Measurements from ENCODE around the gene MYO1B.

MYO1B gene

GRCh38 chr2:191280834-191281756 lies 35.9 kb downstream of the MYO1B start:
- H3K27me3 ChIP-seq (ENCODE audit: control insufficient read depth in 1 of 2, insufficient read depth in 1 of 2, low read length in 2 of 2), result no peaks in the 10 kb centered on the region
- H2BK12ac ChIP-seq (ENCODE audit: low read length in 2 of 2), result no peak overlapping the region
- H3K14ac ChIP-seq (ENCODE audit: low read length in 2 of 2), result no peak overlapping the region
- H2BK120ac ChIP-seq (ENCODE audit: low read depth, low read length), result no peak overlapping the region
- H2AK5ac ChIP-seq (ENCODE audit: low read length, severe bottlenecking), result no peak overlapping the region
- no peak overlapping the region for H4K91ac ChIP-seq (ENCODE audit: low read length)
- no peak overlapping the region for H2BK15ac ChIP-seq (ENCODE audit: low read depth, poor library complexity, severe bottlenecking)
- 95% methylated on average over 12 of the region's 13 CpGs for WGBS
- no peak overlapping the region for H3K4me2 ChIP-seq (ENCODE audit: low read length, poor library complexity, severe bottlenecking)
- no peak overlapping the region for H3K27ac ChIP-seq (ENCODE audit: low read length, poor library complexity, severe bottlenecking)
- no peak overlapping the region for H3K4ac ChIP-seq (ENCODE audit: low read depth in 1 of 2, low read length in 2 of 2)
- no peak for DNase-seq
- H3K9ac ChIP-seq (ENCODE audit: low read length), result no peak overlapping the region
- H3K4me3 ChIP-seq (ENCODE audit: insufficient read depth in 1 of 2, low read depth in 1 of 2, low read length in 2 of 2), result no peak overlapping the region
- no peak overlapping the region for H2AFZ ChIP-seq (ENCODE audit: low read depth, low read length)
- H3K79me1 ChIP-seq (replicated peaks; ENCODE audit: low read length, poor library complexity, severe bottlenecking), result peaks cover 44% of the 10 kb centered on the region
- no peak overlapping the region for H2BK5ac ChIP-seq (ENCODE audit: low read depth, low read length, poor library complexity, severe bottlenecking)
- peaks cover 2% of the 10 kb centered on the region for H3K4me1 ChIP-seq (ENCODE audit: control insufficient read depth, insufficient read depth, low read depth, low read length)
- no peak overlapping the region for H4K8ac ChIP-seq (ENCODE audit: low read length)
- no peak overlapping the region for H3K23ac ChIP-seq (ENCODE audit: low read length in 2 of 2)
- peaks cover 13 to 96% of the 10 kb centered on the region in 2 experiments for H3K36me3 ChIP-seq (ENCODE audit: control insufficient read depth in 1 of 2, insufficient read depth in 2 of 2, low read depth in 1 of 2, low read length in 2 of 2)
- no peaks in the 10 kb centered on the region for H3K9me3 ChIP-seq (ENCODE audit: control insufficient read depth, low read length)
- H3K18ac ChIP-seq (ENCODE audit: low read depth in 1 of 2, low read length in 2 of 2), result no peak overlapping the region

- H3K23ac ChIP-seq (ENCODE audit: low read length in 2 of 2), result no peak overlapping the region
- H4K8ac ChIP-seq (ENCODE audit: low read length), result no peak overlapping the region
- H3K9me3 ChIP-seq (ENCODE audit: control insufficient read depth, low read length), result no peaks in the 10 kb centered on the region
- H2AFZ ChIP-seq (ENCODE audit: low read depth, low read length), result no peak overlapping the region
- H3K27me3 ChIP-seq (ENCODE audit: control insufficient read depth in 1 of 2, insufficient read depth in 1 of 2, low read length in 2 of 2), result no peaks in the 10 kb centered on the region
- H3K9ac ChIP-seq (ENCODE audit: low read length), result no peak overlapping the region
- H2AK5ac ChIP-seq (ENCODE audit: low read length, severe bottlenecking), result no peak overlapping the region
- H3K18ac ChIP-seq (ENCODE audit: low read depth in 1 of 2, low read length in 2 of 2), result no peak overlapping the region
- WGBS, result 96% methylated on average over 11 of the region's 11 CpGs
- no peak overlapping the region for H2BK15ac ChIP-seq (ENCODE audit: low read depth, poor library complexity, severe bottlenecking)
- peaks cover 2% of the 10 kb centered on the region for H3K4me1 ChIP-seq (ENCODE audit: control insufficient read depth, insufficient read depth, low read depth, low read length)
- H2BK5ac ChIP-seq (ENCODE audit: low read depth, low read length, poor library complexity, severe bottlenecking), result no peak overlapping the region
- no peak overlapping the region for H3K27ac ChIP-seq (ENCODE audit: low read length, poor library complexity, severe bottlenecking)
- peaks cover 35% of the 10 kb centered on the region for H3K79me1 ChIP-seq (replicated peaks; ENCODE audit: low read length, poor library complexity, severe bottlenecking)
- H2BK12ac ChIP-seq (ENCODE audit: low read length in 2 of 2), result no peak overlapping the region
- H4K91ac ChIP-seq (ENCODE audit: low read length), result no peak overlapping the region
- no peak overlapping the region for H3K14ac ChIP-seq (ENCODE audit: low read length in 2 of 2)
- no peak overlapping the region for H3K4me2 ChIP-seq (ENCODE audit: low read length, poor library complexity, severe bottlenecking)
- H3K36me3 ChIP-seq (ENCODE audit: control insufficient read depth in 1 of 2, insufficient read depth in 2 of 2, low read depth in 1 of 2, low read length in 2 of 2), result peaks cover 7 to 97% of the 10 kb centered on the region in 2 experiments
- no peak overlapping the region for H3K4ac ChIP-seq (ENCODE audit: low read depth in 1 of 2, low read length in 2 of 2)
- H2BK120ac ChIP-seq (ENCODE audit: low read depth, low read length), result no peak overlapping the region
- H3K4me3 ChIP-seq (ENCODE audit: insufficient read depth in 1 of 2, low read depth in 1 of 2, low read length in 2 of 2), result no peak overlapping the region
- no peak for DNase-seq
Observed at GRCh38 chr2:191285252-191285651, 40.0 kb downstream of the MYO1B start.

- Histone ChIP-seq H3K4me2 (ENCODE audit: low read length, poor library complexity, severe bottlenecking) (no peak overlapping the region), H2BK5ac (ENCODE audit: low read depth, low read length, poor library complexity, severe bottlenecking) (no peak overlapping the region), H2BK120ac (ENCODE audit: low read depth, low read length) (no peak overlapping the region), H3K4me1 (ENCODE audit: control insufficient read depth, insufficient read depth, low read depth, low read length) (peaks cover 2% of the 10 kb centered on the region), H3K27ac (ENCODE audit: low read length, poor library complexity, severe bottlenecking) (no peak overlapping the region), H4K91ac (ENCODE audit: low read length) (no peak overlapping the region), H3K27me3 (ENCODE audit: control insufficient read depth in 1 of 2, insufficient read depth in 1 of 2, low read length in 2 of 2) (no peaks in the 10 kb centered on the region), H3K18ac (ENCODE audit: low read depth in 1 of 2, low read length in 2 of 2) (no peak overlapping the region), H3K9me3 (ENCODE audit: control insufficient read depth, low read length) (no peaks in the 10 kb centered on the region), H3K4ac (ENCODE audit: low read depth in 1 of 2, low read length in 2 of 2) (no peak overlapping the region), H3K36me3 (ENCODE audit: control insufficient read depth in 1 of 2, insufficient read depth in 2 of 2, low read depth in 1 of 2, low read length in 2 of 2) (peaks cover 0 to 94% of the 10 kb centered on the region in 2 experiments), H3K4me3 (ENCODE audit: insufficient read depth in 1 of 2, low read depth in 1 of 2, low read length in 2 of 2) (no peak overlapping the region), H2AFZ (ENCODE audit: low read depth, low read length) (no peak overlapping the region), H2AK5ac (ENCODE audit: low read length, severe bottlenecking) (no peak overlapping the region), H2BK15ac (ENCODE audit: low read depth, poor library complexity, severe bottlenecking) (no peak overlapping the region), H2BK12ac (ENCODE audit: low read length in 2 of 2) (no peak overlapping the region), H4K8ac (ENCODE audit: low read length) (no peak overlapping the region), H3K79me1 (replicated peaks; ENCODE audit: low read length, poor library complexity, severe bottlenecking) (peaks cover 27% of the 10 kb centered on the region), H3K23ac (ENCODE audit: low read length in 2 of 2) (no peak overlapping the region), H3K9ac (ENCODE audit: low read length) (no peak overlapping the region), H3K14ac (ENCODE audit: low read length in 2 of 2) (no peak overlapping the region)
- WGBS, result 70% methylated on average over 2 of the region's 4 CpGs
- no peak for DNase-seq
Observed at GRCh38 chr2:191287820-191288219, 42.6 kb downstream of the MYO1B start.

GRCh38 chr2:191289049-191289448 lies 43.8 kb downstream of the MYO1B start:
- no peak overlapping the region for H3K23ac ChIP-seq (ENCODE audit: low read length in 2 of 2)
- no peak overlapping the region for H2BK15ac ChIP-seq (ENCODE audit: low read depth, poor library complexity, severe bottlenecking)
- no peaks in the 10 kb centered on the region for H3K9me3 ChIP-seq (ENCODE audit: control insufficient read depth, low read length)
- no peak for DNase-seq
- H2BK12ac ChIP-seq (ENCODE audit: low read length in 2 of 2), result no peak overlapping the region
- peaks cover 28% of the 10 kb centered on the region for H3K79me1 ChIP-seq (replicated peaks; ENCODE audit: low read length, poor library complexity, severe bottlenecking)
- peaks cover 2% of the 10 kb centered on the region for H3K4me1 ChIP-seq (ENCODE audit: control insufficient read depth, insufficient read depth, low read depth, low read length)
- H2BK5ac ChIP-seq (ENCODE audit: low read depth, low read length, poor library complexity, severe bottlenecking), result no peak overlapping the region
- no peak overlapping the region for H3K27ac ChIP-seq (ENCODE audit: low read length, poor library complexity, severe bottlenecking)
- H3K27me3 ChIP-seq (ENCODE audit: control insufficient read depth in 1 of 2, insufficient read depth in 1 of 2, low read length in 2 of 2), result no peaks in the 10 kb centered on the region
- H2AK5ac ChIP-seq (ENCODE audit: low read length, severe bottlenecking), result no peak overlapping the region
- H3K36me3 ChIP-seq (ENCODE audit: control insufficient read depth in 1 of 2, insufficient read depth in 2 of 2, low read depth in 1 of 2, low read length in 2 of 2), result peaks cover 0 to 94% of the 10 kb centered on the region in 2 experiments
- no peak overlapping the region for H4K91ac ChIP-seq (ENCODE audit: low read length)
- no peak overlapping the region for H3K4ac ChIP-seq (ENCODE audit: low read depth in 1 of 2, low read length in 2 of 2)
- no peak overlapping the region for H3K14ac ChIP-seq (ENCODE audit: low read length in 2 of 2)
- H3K18ac ChIP-seq (ENCODE audit: low read depth in 1 of 2, low read length in 2 of 2), result no peak overlapping the region
- H3K9ac ChIP-seq (ENCODE audit: low read length), result no peak overlapping the region
- H2AFZ ChIP-seq (ENCODE audit: low read depth, low read length), result no peak overlapping the region
- no peak overlapping the region for H3K4me3 ChIP-seq (ENCODE audit: insufficient read depth in 1 of 2, low read depth in 1 of 2, low read length in 2 of 2)
- WGBS, result 78% methylated on average over 6 of the region's 7 CpGs
- H2BK120ac ChIP-seq (ENCODE audit: low read depth, low read length), result no peak overlapping the region
- no peak overlapping the region for H4K8ac ChIP-seq (ENCODE audit: low read length)
- H3K4me2 ChIP-seq (ENCODE audit: low read length, poor library complexity, severe bottlenecking), result no peak overlapping the region

Measured in mesenchymal stem cell (in vitro differentiated cells and primary cell).